GM20431 (cell line): ENCODE measurements around the gene TGFBRAP1.

Experiments
- in situ Hi-C: fragments of 300-500 bp; cut with MseI, MboI; formaldehyde crosslinking; loops from one replicate; pipeline ENCODE4 v1.15.0; 2020; ENCODE audit warnings: low sequenced_read_pairs; ENCODE audit not compliant: unreplicated experiment

TGFBRAP1 gene

DNA sequence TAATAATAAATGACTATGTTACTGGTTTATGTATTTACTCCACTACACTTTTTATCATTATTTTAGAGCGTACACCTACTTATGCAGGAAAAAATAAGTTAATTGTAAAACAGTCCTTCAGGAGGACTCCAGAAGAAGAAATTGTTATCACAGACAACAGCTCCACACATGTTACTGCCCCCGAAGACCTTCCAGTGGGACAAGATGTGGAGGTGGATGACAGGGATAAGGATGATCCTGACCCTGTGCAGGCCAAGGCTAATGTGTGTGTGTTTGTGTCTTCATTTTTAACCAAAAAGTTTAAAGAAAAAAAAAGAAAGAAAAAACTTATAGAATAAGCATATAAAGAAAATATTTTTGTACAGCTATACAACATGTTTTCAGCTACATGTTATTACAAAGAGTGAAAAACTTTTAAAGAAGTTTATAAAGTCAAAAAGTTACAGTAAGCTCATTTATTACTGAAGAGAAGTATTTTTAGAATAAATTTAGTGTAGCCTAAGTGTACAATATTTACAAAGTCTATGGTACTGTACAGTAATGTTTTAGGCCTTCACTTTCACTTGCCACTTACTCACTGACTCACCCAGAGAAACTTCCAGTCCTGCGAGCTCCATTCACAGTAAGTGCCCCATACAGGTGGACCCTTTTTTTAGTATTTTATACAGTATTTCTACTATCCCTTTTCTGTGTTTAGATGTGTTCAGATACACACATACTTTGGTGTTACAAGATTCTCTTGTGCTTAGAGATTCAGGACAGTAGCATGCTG lies 7.5 kb downstream of the TGFBRAP1 start:
- in situ Hi-C loops, result no loop called here

DNA sequence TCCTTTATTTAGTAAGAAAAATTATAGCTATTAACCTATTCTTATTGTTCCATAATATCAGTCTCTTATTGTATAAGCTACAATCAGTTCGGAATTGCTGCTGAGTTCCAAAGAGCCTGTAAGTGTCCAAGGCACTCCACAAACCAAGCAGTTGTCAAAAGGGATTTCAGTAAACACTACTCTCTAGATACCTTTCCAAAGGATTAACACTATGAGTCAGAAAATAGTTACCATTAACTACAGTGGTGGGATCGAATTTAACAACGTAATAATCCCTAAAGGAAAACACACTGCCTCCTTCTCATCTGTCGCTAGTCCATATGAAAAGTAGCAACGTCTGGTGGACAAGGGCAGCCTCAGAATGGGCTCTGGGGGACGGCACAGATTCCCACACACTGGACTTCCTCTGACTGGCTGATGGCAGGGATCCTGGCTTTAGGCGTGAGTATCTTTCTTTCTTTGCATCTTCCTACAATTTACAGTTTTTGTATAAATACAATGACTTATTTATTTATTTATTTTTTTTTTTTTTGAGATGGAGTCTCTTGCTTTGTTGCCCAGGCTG lies 8.8 kb downstream of the TGFBRAP1 start:
- in situ Hi-C loops, result no loop called here

DNA sequence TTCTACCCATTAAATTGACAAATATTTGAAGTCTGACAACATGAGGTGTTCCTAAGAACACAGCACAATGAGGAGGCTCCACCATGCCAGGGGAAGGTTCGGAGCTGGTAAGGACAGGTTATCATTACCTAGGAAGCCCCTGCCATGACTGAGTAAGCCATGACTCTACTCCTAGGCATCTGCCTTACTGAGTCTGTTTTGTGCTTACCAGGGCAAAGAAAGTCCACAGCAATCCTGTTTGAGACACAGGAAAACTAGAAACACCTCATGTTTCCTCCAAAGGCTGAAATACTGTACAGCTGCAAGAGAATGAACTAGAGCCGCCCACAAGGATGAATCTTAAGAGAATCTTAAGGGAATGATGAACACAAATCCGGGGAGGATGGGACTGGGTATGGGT lies 11.6 kb downstream of the TGFBRAP1 start:
- in situ Hi-C loops, result no loop called here

DNA sequence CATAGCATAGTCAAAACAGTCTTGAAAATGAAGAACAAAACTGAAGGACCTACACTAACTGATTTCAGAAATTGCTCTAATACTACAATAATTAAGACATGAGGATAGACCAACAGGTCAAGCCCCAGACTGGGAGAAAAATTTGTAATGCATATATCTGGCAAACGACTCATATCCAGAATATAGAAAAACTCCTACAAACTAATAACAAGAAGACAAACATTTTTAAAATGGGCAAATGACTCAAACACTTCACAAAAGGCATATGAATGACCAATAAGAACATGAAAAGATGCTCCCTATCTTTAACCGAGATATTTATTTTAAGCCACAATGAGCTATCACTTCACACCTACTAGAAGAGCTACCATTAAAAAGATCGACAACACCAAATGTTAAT lies 14.2 kb downstream of the TGFBRAP1 start:
- in situ Hi-C loops, result no loop called here

DNA sequence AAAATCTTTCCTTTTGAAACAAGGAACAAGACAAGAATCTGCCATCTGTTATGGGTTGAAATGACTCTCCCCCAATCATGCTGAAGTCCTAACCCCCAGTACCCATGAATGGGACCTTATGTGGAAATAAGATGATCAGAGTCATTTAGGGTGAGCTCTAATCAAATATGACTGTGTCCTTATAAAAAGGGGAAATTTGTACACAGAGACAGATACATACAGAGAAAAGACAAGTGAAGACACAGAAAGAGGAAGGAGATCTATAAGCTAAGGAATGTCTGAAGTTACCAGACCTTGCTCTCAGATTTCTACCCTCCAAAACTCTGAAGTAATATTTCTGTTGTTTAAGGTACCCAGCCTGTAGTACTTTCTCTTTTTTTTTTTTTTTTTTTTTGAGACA lies 15.7 kb downstream of the TGFBRAP1 start:
- in situ Hi-C loops, result no loop called here

DNA sequence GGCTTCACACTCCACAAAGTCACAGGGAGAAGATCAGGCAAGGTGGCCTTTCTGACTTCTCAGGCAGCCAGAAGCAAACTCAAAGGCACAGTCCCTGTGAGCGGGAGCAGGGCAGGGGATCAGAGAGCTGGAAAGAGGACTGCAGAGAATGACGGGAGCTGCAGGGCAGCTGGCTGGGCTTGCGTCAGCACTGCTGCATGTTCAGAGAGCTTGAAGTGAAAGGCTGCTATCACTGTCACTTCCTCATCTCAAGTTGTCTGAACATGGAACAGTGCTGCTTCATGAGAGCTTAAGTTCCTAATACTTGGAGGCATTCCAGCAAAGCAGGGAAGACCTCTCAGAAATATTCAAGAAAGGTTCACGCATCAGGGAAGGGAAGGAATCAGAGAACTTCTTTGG lies 20.4 kb downstream of the TGFBRAP1 start:
- in situ Hi-C loops, result no loop called here

DNA sequence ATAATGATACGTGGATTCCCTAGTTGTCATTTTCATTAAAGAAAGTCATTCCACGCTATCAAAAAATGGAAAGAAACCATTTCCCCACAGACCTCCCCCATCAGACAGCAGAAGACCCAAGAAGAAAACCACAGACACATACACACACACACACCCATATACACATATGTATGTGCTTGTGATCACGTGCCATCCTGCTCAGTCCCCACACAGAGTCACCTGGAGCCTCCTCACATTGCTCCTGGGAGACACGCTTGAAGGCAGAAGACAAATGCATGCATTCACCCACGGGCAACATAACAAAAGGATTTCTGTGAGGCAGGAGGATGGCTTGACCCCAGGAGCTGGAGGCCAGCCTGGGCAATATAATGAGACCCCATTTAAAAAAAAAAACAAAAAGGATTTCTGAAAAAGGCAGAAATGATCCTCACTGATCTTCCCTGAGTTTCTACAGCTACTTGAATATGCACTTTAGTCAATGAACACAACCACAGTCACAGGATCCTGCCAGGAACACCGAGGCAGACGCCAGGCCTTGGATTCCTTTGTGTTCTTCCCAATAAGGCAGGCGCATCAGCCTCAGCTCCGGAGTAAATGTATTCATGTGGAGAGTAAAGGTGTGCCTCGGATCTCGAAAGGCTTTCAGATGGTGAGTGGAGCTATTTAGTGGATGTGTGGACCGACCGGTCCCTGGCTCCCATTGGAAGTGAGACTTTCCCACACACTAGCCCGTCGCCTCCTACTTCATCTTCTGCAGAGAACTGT lies 21.0 kb downstream of the TGFBRAP1 start:
- in situ Hi-C loops, result no loop called here

DNA sequence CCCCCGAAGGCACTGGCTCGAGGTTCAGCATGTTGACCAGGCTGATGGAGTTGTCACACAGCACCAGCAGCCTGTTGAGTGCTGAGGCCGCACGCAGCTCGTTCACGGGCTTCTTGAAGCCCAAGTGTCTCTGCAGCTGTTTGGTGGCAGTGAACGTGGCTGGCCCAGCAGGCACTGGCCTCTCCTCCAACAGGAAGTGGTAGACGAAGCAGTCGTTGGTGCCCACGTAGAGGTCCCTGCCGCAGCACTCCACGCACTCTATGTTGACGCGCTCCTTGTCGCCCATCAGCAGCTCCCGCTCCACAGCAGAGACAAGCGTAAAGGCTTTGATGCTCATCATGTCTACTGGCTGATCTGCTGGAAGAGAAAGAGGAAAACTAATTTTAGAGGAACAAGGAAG lies 21.6 kb downstream of the TGFBRAP1 start:
- in situ Hi-C loops, result no loop called here

DNA sequence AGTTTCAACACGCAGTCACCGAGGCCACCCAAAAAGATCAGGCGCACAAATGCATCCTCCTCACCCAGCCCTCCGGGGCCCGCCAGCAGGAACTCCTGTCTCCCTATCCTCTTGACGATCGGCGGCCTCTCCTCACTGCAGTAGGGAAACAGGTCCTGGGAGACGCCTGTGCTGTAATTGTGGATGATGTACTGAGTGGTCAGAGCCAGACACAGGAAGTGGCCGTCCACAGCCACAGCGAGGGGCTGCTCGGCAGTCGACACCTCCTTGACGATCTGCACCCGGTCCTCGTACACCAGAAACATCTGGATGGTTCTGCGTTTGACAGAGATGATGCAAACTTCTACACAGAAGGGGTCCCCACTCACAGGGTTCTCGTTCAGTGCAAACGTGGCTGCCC lies 22.0 kb downstream of the TGFBRAP1 start:
- in situ Hi-C loops, result no loop called here

DNA sequence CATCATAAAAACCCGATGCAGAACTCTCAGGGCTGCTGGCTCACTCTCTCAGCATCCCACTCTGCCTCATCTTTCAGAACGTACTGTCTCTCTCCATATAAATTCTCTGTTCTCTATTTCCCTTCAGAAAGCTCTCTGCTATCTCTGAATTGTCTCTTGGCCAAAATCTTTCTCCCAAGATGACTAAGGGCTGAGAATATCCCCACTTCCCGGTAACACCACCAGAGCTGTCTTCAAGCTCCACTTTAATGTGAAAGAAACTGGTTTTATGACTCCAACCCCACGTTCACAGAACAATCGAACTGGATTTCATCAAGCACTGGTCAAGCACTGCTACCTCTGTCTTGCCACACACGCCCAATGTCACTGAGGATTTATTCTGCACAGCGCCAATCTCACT lies 22.4 kb downstream of the TGFBRAP1 start:
- in situ Hi-C loops, result no loop called here

DNA sequence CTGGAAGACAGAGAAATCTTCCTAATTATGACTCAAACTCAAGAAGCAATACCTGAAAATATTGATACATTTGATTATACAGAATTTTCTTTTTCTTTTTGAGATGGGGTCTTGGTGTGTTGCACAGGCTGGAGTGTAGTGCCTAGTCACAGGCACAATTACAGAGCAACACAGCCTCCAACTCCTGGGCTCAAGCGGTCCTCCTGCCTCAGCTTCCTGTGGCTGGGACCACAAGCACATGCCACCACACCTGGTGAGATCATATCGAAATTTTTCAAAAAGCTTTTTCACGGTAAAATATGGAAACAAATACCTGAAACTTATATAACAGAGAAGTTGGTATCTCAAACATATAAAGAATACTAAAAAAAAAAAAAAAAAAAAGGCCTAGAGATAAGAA lies 27.9 kb downstream of the TGFBRAP1 start:
- in situ Hi-C loops, result no loop called here

DNA sequence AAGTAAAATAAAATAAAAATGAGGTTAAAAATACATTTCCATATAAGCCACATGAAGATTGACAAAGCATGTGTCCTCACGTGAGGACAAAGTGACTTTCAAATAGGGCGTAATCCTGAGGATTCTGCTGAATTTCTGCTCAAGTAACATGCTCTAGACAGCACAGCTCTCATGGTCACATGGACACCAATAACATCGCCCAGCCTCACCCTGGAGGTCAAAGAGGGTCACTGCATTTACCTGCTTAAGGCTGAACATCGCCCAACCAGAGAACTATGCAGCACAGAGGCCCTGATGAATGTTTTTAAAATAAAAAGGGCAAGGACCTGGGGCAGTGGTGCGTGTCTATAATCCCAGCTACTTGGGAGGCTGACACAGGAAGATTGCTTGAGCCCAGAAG lies 30.2 kb downstream of the TGFBRAP1 start:
- in situ Hi-C loops, result no loop called here

DNA sequence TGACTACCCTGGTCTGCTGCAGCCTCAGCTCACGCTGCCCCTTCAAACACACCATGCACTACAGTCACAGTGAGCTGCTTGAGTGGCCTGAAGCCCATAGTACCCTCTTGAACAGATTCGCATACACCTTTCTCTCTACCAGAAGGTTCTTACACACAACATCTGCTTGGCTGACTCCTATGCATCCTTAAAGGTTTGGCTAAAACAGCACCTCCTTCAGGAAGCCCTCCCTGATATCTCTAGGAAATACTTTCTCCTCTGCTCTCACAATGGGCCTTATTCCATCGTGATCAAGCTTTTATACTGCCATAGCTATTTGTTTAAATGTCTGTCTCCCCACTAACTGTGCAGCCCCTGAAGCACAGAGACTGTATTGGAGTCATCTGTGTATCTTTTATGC lies 31.5 kb downstream of the TGFBRAP1 start:
- in situ Hi-C loops, result no loop called here

DNA sequence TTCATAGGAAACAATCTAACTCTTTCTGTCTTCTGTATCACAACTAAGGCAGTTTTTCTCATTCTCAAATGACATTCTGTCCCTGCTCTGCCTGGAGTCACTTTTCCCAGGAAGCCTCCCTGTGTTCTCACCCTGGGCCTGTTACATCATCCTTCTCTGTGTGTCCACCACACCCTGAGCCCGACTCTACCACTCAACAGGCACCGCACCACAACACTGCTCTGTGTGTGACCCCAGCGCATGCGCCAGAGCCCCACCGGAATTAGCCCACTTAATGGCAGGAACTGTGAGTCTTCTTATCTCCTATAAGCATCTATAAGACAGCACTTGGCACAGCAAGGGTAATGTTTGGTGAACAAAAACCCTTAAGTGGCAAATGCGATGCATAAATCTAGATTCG lies 32.3 kb downstream of the TGFBRAP1 start:
- in situ Hi-C loops, result no loop called here

DNA sequence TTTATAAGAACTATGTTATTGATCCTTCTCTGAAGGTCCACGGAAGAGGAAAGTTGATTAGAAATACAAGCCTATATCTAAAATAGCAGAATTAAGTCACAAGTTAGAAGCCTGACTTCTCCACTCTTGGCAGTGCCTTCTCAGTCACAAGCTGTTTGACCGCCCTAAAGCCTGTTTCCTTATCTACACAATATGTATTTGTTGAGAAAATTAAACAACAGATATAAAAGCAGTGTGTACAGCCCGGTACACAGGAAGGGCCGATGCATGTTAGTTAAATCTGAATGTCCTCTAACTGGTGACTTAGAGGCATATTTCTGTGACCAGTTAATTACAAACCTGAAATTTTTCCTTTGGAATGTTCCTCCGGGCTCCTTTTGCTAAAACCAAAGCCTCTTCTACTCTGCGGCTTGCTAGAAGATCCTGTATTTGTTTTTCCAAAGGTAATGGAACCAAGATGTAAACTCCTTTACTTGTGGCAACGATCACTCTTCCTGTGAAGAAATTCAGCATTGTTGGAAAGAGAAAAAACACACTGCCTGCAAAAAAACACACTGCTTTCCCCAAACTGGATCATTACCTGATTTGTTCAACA lies 33.4 kb downstream of the TGFBRAP1 start:
- in situ Hi-C loops, result no loop called here

DNA sequence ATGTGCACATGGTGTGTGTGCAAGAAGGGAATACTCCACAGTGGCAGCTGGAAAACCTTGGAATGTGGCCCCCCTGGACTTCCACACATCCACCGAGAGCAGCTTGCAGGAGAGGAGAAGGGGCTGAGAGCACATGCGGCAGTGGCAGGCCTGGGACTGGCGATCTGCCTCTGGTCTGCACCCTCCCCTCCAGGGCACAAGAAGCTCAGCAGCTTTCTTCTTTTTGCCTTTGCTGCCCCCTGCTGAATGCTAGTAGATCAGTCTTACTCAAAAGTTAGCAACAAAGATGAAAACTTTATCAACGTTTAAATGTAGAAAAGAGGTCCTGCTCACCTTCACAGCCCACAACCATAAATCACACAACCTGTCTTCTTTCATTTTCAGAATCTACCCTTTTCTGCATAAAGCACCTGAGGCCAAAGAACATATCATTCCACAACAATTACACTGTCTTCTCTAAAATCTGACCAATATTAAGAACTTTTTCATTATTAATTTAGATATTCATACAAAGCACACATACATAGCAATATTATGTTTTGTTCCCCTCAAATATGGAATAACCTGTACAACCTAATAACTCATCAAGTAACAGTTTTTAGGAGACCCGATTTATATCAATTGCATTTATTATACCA lies 34.6 kb downstream of the TGFBRAP1 start:
- in situ Hi-C loops, result no loop called here

DNA sequence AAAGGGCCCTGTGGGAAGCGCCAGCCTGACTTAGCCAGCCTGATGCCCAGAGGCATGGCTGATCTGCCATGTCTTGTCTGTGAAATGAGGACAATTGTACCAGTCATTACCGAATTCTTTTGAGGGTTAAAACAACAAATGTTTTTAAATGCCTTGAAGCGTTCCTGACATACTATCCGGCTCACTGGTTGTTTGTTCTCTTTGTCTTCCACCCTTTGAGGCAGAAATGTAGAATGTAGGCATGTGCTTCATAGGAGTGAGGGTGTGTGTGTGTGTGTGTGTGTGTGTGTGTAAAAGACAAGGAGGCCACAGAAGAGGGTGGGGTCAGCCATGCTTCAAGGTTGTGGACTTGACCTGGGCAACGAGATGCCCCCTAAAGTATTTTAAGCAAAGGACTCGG lies 35.5 kb downstream of the TGFBRAP1 start:
- in situ Hi-C loops, result no loop called here

DNA sequence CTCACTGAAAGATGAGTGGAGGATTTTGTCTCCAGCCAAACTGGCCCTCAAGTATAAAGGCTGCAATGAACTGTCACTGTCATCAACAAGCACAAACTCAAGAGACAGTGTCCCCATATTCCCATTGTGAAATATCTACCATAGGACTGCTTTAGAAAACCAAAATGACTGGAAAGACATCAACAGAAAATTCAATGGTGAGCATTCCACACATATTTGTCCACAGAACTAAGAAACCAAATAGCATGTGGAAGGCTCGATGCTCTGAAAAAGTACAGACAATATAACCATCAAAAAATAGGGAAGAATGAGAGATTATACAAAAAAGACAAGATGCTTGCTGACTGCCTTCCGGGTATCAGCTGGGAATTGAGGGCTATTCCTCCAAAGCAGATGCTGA lies 37.6 kb downstream of the TGFBRAP1 start:
- in situ Hi-C loops, result no loop called here

DNA sequence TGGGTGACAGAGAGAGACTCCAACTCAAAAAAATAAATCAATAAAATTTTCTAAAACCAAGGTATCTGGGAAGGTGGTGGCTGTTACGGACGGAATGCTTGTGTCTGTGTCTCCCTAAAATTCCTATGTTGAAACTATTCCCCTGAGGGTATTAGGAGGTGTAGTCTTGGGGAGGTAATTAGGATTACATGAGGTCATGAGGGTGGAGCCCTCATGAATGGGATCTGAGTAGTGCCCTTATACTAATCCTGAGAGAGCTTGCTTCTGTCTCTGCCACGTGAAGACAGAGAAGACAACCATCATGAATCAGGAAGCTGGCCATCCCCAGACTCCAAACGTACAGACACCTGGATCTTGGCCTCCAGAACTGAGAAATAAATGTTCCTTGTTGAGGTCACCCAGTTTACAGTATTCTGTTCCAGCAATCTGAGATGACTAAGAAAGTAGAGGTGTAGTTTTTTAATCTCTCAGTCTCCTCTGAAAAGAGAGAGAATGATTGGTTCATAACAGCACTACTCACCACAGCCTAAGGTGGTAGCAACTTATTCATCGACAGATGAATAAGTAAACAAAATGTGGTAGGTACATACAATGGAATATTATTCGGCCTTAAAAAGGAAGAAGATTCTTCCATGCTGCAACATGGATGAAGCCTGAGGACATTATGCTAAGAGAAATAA lies 38.4 kb downstream of the TGFBRAP1 start:
- in situ Hi-C loops, result no loop called here

DNA sequence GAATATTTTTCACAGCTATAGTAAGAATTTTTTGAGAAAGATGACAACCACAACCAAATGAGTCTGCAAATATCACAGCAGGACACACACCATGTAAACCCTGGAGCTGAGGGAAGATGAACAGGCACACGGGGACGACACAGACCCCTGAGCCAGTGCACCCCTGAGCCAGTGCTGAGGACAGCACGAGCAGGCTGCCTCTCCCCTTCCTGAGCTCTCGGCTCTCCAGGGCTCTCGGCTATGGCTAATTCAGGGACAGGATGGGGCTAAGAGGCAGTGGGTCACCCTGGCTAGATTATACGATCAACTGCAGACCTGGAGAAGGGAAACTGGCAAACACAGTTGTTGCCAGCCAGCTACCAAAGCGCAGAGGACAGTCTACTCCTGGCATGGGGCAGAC lies 41.4 kb downstream of the TGFBRAP1 start:
- in situ Hi-C loops, result no loop called here
